Measurements from ENCODE around the gene CRPPA. TPM values are rescaled to one million over a fixed set of nuclear protein-coding genes. Genes with fewer than 3 reads are reported as not detected.

Gene CRPPA
- total RNA-seq, 1 experiment from 2014 or later = 2.4 TPM

GRCh38 chr7:16419126-16419525, 2.2 kb downstream of the CRPPA start:
- ChIA-PET POLR2A (no interaction called here), CTCF (no interaction called here)
- Histone ChIP-seq H3K27ac (ENCODE audit: low read length) (no peak overlapping the region), H3K4me1 (ENCODE audit: control insufficient read depth, insufficient read depth, low read length) (peaks cover 11% of the 10 kb centered on the region), H3K4me3 (ENCODE audit: low read depth in 2 of 2, low read length in 2 of 2) (no peak overlapping the region), H3K9me3 (ENCODE audit: control insufficient read depth, insufficient read depth, low read depth, low read length) (no peaks in the 10 kb centered on the region), H3K27me3 (ENCODE audit: control insufficient read depth, insufficient read depth, low read length) (no peaks in the 10 kb centered on the region), H3K36me3 (ENCODE audit: control insufficient read depth, insufficient read depth, low read length) (no peaks in the 10 kb centered on the region)
- TF ChIP-seq SIN3A (IDR thresholded peaks at IDR 0.05; ENCODE audit: borderline replicate concordance, insufficient read depth, low read depth, low read length) (no peak), CTCF (IDR thresholded peaks at IDR 0.05) (no peak), POLR2AphosphoS5 (IDR thresholded peaks at IDR 0.05; ENCODE audit: low read depth, low read length) (no peak)
- in situ Hi-C loops (cut with HindIII; ENCODE audit: low pct_unique_long_range_greater_than_20kb, low sequenced_read_pairs) = no loop called here
- ATAC-seq (no peak), DNase-seq (ENCODE audit: low read depth, low spot score) (no peak)
- intact Hi-C loops (cut with micrococcal nuclease; ENCODE audit: unreplicated experiment) = no loop called here
- BruUV-seq (replicated peaks) = TSS peak; percentile 37

- Histone ChIP-seq H3K27ac (ENCODE audit: low read length) (no peak overlapping the region), H3K4me1 (ENCODE audit: control insufficient read depth, insufficient read depth, low read length) (peaks cover 11% of the 10 kb centered on the region), H3K4me3 (ENCODE audit: low read depth in 2 of 2, low read length in 2 of 2) (no peak overlapping the region), H3K27me3 (ENCODE audit: control insufficient read depth, insufficient read depth, low read length) (no peaks in the 10 kb centered on the region), H3K36me3 (ENCODE audit: control insufficient read depth, insufficient read depth, low read length) (no peaks in the 10 kb centered on the region), H3K9me3 (ENCODE audit: control insufficient read depth, insufficient read depth, low read depth, low read length) (no peaks in the 10 kb centered on the region)
- in situ Hi-C loops (cut with HindIII; ENCODE audit: low pct_unique_long_range_greater_than_20kb, low sequenced_read_pairs) (no loop called here), intact Hi-C loops (cut with micrococcal nuclease; ENCODE audit: unreplicated experiment) (no loop called here)
- TF ChIP-seq REST (IDR thresholded peaks at IDR 0.05; ENCODE audit: insufficient read depth in 1 of 2, low read depth in 2 of 2, low read length in 1 of 2) (no peak), SIN3A (IDR thresholded peaks at IDR 0.05; ENCODE audit: borderline replicate concordance, insufficient read depth, low read depth, low read length) (no peak), CTCF (IDR thresholded peaks at IDR 0.05) (no peak)
- ChIA-PET CTCF (no interaction called here), POLR2A (no interaction called here)
- no TSS peak for BruUV-seq (replicated peaks)
- no peak for DNase-seq (ENCODE audit: low read depth, low spot score)
- no peak for ATAC-seq
These were observed 3.4 kb downstream of the CRPPA start for GRCh38 chr7:16417906-16418305.
